GM23338 (cell line): ENCODE results near the gene VASN. TPM values are rescaled to one million over a fixed set of nuclear protein-coding genes. Genes with fewer than 3 reads are reported as not detected.

ENCODE experiments used
- ATAC-seq: fragments of 200-7000 bp; cut with Tn5 transposase; 3 replicates; pipeline ENCODE4 v1.9.1; 2020
- DNase-seq: peaks from one replicate; pipeline ENCODE4 v3.0.0-alpha.2; 2015; ENCODE audit warnings: low spot score
- H2AFZ ChIP-seq: fragments of 200-600 bp; sonication (generic); 2 replicates; pipeline ENCODE4 v1.8.0; 2016; ENCODE audit warnings: antibody characterized with exemption, mild to moderate bottlenecking, moderate library complexity
- H3F3A ChIP-seq: fragments of 200-600 bp; sonication (generic); replicated peaks from 2 replicates; pipeline ENCODE4 v1.8.0; 2017; ENCODE audit warnings: antibody characterized with exemption, mixed run types, low read depth
- H3K27ac ChIP-seq: fragments of 200-600 bp; sonication (generic); 2 replicates; pipeline ENCODE4 v1.6.1; 2016; ENCODE audit warnings: low read depth
- H3K27me3 ChIP-seq: fragments of 200-600 bp; sonication (generic); 2 replicates; pipeline ENCODE4 v1.8.0; 2016; ENCODE audit warnings: mild to moderate bottlenecking, mixed run types, moderate library complexity; ENCODE audit not compliant: insufficient read depth
- H3K36me3 ChIP-seq: fragments of 200-600 bp; sonication (generic); 2 replicates; pipeline ENCODE4 v1.8.0; 2016; ENCODE audit warnings: mild to moderate bottlenecking; ENCODE audit not compliant: insufficient read depth
- H3K4me1 ChIP-seq: fragments of 200-600 bp; sonication (generic); 2 replicates; pipeline ENCODE4 v1.8.0; 2016; ENCODE audit warnings: mild to moderate bottlenecking, moderate library complexity; ENCODE audit not compliant: insufficient read depth
- H3K4me2 ChIP-seq: fragments of 200-600 bp; sonication (generic); 2 replicates; pipeline ENCODE4 v1.7.1; 2017; ENCODE audit warnings: mixed run types
- H3K4me3 ChIP-seq: fragments of 200-600 bp; sonication (generic); 2 replicates; pipeline ENCODE4 v1.6.1; 2016; ENCODE audit warnings: mixed run types
- H3K79me2 ChIP-seq: fragments of 200-600 bp; sonication (generic); replicated peaks from 2 replicates; pipeline ENCODE4 v1.8.0; 2017; ENCODE audit warnings: mild to moderate bottlenecking; ENCODE audit not compliant: insufficient read depth
- H3K9me2 ChIP-seq: fragments of 200-600 bp; sonication (generic); 2 replicates; pipeline ENCODE4 v1.8.0; 2017; ENCODE audit not compliant: insufficient read depth
- H4K20me1 ChIP-seq: fragments of 200-600 bp; sonication (generic); replicated peaks from 2 replicates; pipeline ENCODE4 v1.8.0; 2017; ENCODE audit warnings: mild to moderate bottlenecking; ENCODE audit not compliant: insufficient read depth
- H3K27ac Mint-ChIP-seq: 2 replicates; pipeline ENCODE4 v1.8.0; 2020; ENCODE audit warnings: inconsistent platforms, mild to moderate bottlenecking, moderate library complexity, mixed read lengths
- H3K27me3 Mint-ChIP-seq: 3 replicates; pipeline ENCODE4 v1.8.0; 2022; ENCODE audit warnings: low read depth, mild to moderate bottlenecking, moderate library complexity, mixed read lengths, inconsistent platforms; ENCODE audit not compliant: insufficient read depth, poor library complexity
- H3K36me3 Mint-ChIP-seq: 3 replicates; pipeline ENCODE4 v1.8.0; 2021; ENCODE audit warnings: low read depth, mild to moderate bottlenecking, inconsistent platforms, moderate library complexity, mixed read lengths
- H3K4me1 Mint-ChIP-seq: 3 replicates; pipeline ENCODE4 v1.8.0; 2020; ENCODE audit warnings: mild to moderate bottlenecking, inconsistent platforms, mixed read lengths
- H3K4me3 Mint-ChIP-seq: 3 replicates; pipeline ENCODE4 v1.8.0; 2021; ENCODE audit warnings: moderate library complexity, mild to moderate bottlenecking, inconsistent platforms, mixed read lengths
- H3K9me3 Mint-ChIP-seq: 3 replicates; pipeline ENCODE4 v1.8.0; 2020; ENCODE audit warnings: moderate library complexity, mild to moderate bottlenecking, inconsistent platforms, mixed read lengths
- ETS1 ChIP-seq: IDR thresholded peaks from 2 replicates; pipeline ENCODE4 v1.6.1; 2016; ENCODE audit warnings: antibody characterized with exemption
- EZH2phosphoT487 ChIP-seq: fragments of 200-600 bp; sonication (generic); IDR thresholded peaks from one replicate; pipeline ENCODE4 v1.8.1; 2018; ENCODE audit warnings: antibody characterized with exemption; ENCODE audit not compliant: unreplicated experiment
- JUNB ChIP-seq: IDR thresholded peaks from one replicate; pipeline ENCODE4 v1.6.1; 2016; ENCODE audit warnings: antibody characterized with exemption; ENCODE audit not compliant: unreplicated experiment
- REST ChIP-seq: IDR thresholded peaks from one replicate; pipeline ENCODE4 v1.6.1; 2018; ENCODE audit warnings: antibody characterized with exemption; ENCODE audit not compliant: unreplicated experiment
- ZNF462 ChIP-seq: fragments of 250-450 bp; sonication (Bioruptor Pico); IDR thresholded peaks from 2 replicates; pipeline ENCODE4 v1.5.0; 2020; ENCODE audit warnings: mild to moderate bottlenecking, moderate library complexity
- polyA plus RNA-seq: library from polyadenylated mRNA; unstranded; fragments of >200 nt; fragmentation: Nextera tagmentation; extraction: Ambion mirVana; gene quantifications from 2 replicates; pipeline ENCODE4 v1.2.1, GENCODE V29; 2016
- total RNA-seq: library from RNA; depleted of rRNA; stranded (reverse); fragments of >200 nt; shearing (Covaris generic); gene quantifications from 2 replicates; pipeline ENCODE4 v1.2.3, GENCODE V29; 2014

The VASN gene
- total and polyA plus RNA-seq, 2 experiments from 2014 or later: 8.0 to 15.5 TPM

- no peak for TF ChIP-seq ZNF462 (CRISPR knock-in tag)
Measured at GRCh38 chr16:4415538-4416199, 44.0 kb downstream of the VASN start (continued).

GRCh38 chr16:4416200-4417032 is 44.8 kb downstream of the VASN start, which contains the start of gene CORO7:
Gene CORO7 (minus strand): TSS chr16:4416596. CDS start chr16:4416518, 78 bp downstream.
- no peaks in the 10 kb centered on the region for H3K9me2 ChIP-seq
- Mint-ChIP-seq H3K27ac (no peak within 1 kb of the TSS), H3K4me1 (peaks cover 8% of the 10 kb centered on the region), H3K36me3 (no peaks in the 10 kb centered on the region; the same call in 2 of the 3 replicates), H3K9me3 (no peaks in the 10 kb centered on the region), H3K27me3 (peaks cover 12% of the 10 kb centered on the region), H3K4me3 (peak within 1 kb of the TSS; percentile 82)
- ATAC-seq (peak; percentile 92), DNase-seq (peak; percentile 93)
- H2AFZ ChIP-seq: peak within 1 kb of the TSS; percentile 99
- H3K36me3 ChIP-seq: no peaks in the 10 kb centered on the region; the same call in 1 of the 2 replicates
- H3K4me1 ChIP-seq: peaks cover 5% of the 10 kb centered on the region; the same call in 1 of the 2 replicates
- H3K27me3 ChIP-seq: no peaks in the 10 kb centered on the region
- peak within 1 kb of the TSS; percentile 88 for H3K4me2 ChIP-seq
- no peak within 1 kb of the TSS for H3K27ac ChIP-seq
- H3K79me2 ChIP-seq: peaks cover 10% of the 10 kb centered on the region
- peak within 1 kb of the TSS; percentile 84 for H3K4me3 ChIP-seq
- H3F3A ChIP-seq: peaks cover 10% of the 10 kb centered on the region
- H4K20me1 ChIP-seq: peaks cover 6% of the 10 kb centered on the region
- TF ChIP-seq REST (no peak), ETS1 (no peak), JUNB (no peak), EZH2phosphoT487 (no peak)
